ENCODE results near the gene GNPAT.
A peak's percentile ranks its signal among the peaks of the same experiment; 100 is the strongest.

GNPAT gene

DNA sequence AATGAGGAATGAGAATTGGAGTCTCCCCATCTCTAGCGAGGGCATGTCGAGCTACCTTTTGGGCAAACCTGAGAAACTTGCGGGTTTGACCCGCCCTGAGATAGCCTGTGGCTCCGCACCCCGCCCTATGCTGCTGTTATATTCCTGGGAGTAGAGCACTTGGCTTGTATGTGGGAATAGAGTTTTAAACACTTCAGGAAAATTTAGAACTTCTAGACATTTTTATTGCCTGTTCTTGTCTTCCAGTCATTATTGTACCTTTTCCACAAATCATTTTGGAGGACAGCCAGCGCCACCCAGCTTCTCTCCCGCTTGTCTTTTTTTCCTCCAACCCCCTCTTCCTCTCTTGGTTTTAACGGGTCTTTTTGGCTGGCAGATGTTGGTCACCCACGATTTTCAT is 738 bp downstream of the GNPAT start:
- no peaks in the 10 kb centered on the region for H3K9me3 ChIP-seq
- H3K9ac ChIP-seq: peak overlapping the region; percentile 90
- TF ChIP-seq Cebpa-rat (IDR thresholded peaks at IDR 0.05): no peak
- H3K27ac ChIP-seq: peak overlapping the region; percentile 86
- peaks cover 56% of the 10 kb centered on the region for H3K36me3 ChIP-seq
- peaks cover 41% of the 10 kb centered on the region for H3K4me1 ChIP-seq
- H3K4me3 ChIP-seq: peak overlapping the region; percentile 83
- H3K27me3 ChIP-seq: no peaks in the 10 kb centered on the region
- peak overlapping the region; percentile 90 for H3K4me2 ChIP-seq
- peaks cover 34% of the 10 kb centered on the region; the same call in 1 of the 2 replicates for H4K20me1 ChIP-seq

DNA sequence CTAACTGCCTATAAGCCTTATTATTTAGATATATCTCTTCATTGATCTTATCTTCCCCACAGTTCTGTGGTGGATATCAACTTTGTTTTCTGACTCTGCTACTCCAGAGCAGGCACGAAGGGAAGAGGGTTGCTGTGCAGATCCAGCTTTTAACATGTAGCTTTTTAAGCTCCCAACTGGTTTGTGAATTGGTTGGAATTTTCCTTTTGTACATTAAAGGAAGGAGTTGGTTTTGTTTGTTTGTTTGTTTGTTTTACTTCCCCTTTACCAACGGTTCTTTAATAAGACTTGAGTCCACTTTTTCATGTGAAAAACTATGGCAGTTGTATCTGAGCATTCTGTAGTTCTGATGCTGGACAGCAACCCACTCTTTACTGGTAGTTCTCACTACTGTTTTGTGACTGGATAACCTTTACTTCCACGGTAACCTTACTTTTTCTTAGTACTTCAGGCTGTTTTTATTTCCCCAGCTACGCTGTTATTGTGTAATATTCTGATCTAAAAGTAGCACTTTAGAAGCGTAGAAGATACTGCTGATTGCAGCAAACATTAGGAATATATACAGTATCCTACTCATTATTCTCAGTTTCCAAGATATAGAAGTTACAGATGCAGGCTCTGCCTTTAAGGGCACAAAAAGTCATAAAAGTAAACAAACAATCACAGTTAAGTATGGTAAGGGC is 1.6 kb downstream of the GNPAT start:
- H3K36me3 ChIP-seq: peaks cover 56% of the 10 kb centered on the region
- H3K9me3 ChIP-seq: no peaks in the 10 kb centered on the region
- H3K27ac ChIP-seq: no peak overlapping the region
- H3K9ac ChIP-seq: peak overlapping the region; percentile 90
- peaks cover 43% of the 10 kb centered on the region; the same call in 1 of the 2 replicates for H4K20me1 ChIP-seq
- no peak for TF ChIP-seq Cebpa-rat (IDR thresholded peaks at IDR 0.05)
- H3K4me1 ChIP-seq: peaks cover 40% of the 10 kb centered on the region
- H3K27me3 ChIP-seq: no peaks in the 10 kb centered on the region
- peak overlapping the region; percentile 83 for H3K4me3 ChIP-seq
- peak overlapping the region; percentile 90 for H3K4me2 ChIP-seq

DNA sequence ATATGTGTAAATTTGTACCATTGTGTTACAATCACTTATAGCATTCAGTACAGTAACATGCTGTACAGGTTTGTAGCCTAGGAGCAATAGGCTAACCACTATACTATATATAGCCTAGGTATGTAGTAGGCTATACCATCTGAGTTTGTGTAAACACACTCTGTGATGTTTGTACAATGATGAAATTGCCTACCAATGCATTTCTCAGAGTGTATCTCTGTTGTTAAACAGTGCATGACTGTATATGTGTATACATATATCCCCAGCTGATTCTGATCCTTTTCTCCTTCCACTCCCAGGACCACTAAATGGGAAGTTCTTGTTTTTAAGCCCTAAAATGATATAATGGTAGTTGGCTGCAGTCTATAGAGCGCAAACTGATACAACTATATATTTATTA is 7.8 kb downstream of the GNPAT start:
- Histone ChIP-seq H3K27ac (no peak overlapping the region), H3K9ac (no peak overlapping the region), H3K27me3 (no peaks in the 10 kb centered on the region), H4K20me1 (peaks cover 57% of the 10 kb centered on the region; the same call in 1 of the 2 replicates), H3K4me1 (no peaks in the 10 kb centered on the region), H3K4me2 (no peak overlapping the region), H3K4me3 (no peak overlapping the region), H3K9me3 (no peaks in the 10 kb centered on the region), H3K36me3 (peaks cover 69% of the 10 kb centered on the region)
- TF ChIP-seq Cebpa-rat (IDR thresholded peaks at IDR 0.05): no peak

DNA sequence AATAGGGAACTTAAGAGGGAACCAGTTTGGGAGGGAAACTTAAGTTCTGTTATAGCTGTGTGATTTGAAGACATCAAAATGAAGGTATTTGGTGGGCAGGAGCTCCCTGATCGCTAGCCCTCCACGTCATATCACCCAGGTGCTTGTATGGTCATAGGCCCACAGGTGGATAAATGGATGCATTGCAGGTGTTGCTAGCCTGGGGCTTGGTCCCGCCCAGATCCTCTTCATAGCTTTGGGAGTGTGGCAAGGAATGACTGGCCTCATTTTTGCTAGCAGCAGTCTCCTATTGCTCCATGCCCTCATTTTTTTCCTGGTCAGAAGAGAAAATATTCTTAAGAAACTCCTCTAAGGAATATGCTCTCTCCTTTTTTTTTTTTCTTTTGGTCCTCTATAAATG is 11.3 kb downstream of the GNPAT start:
- TF ChIP-seq Cebpa-rat (IDR thresholded peaks at IDR 0.05): no peak
- Histone ChIP-seq H3K9ac (no peak overlapping the region), H3K36me3 (peaks cover 71% of the 10 kb centered on the region), H3K4me3 (no peak overlapping the region), H4K20me1 (peaks cover 33% of the 10 kb centered on the region; the same call in 1 of the 2 replicates), H3K4me2 (no peak overlapping the region), H3K9me3 (peaks cover 7% of the 10 kb centered on the region), H3K4me1 (no peaks in the 10 kb centered on the region), H3K27me3 (no peaks in the 10 kb centered on the region), H3K27ac (no peak overlapping the region)

DNA sequence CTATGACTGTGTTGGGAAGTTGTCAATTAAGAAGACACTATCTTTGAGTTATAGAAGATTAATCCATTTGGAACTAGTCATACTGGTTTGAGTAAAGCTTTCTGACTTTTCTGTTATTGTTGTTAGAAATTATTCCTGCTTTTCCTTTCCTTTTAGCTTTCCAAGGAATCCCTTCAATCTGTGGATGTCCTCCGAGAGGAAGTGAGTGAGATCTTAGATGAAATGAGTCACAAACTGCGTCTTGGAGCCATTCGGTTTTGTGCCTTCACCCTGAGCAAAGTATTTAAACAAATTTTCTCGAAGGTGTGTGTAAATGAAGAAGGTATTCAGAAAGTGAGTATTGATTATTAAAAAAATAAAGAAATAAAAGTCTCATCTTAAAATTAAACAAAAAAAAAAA is 19.3 kb downstream of the GNPAT start:
- H3K4me1 ChIP-seq: no peaks in the 10 kb centered on the region
- H3K36me3 ChIP-seq: peaks cover 97% of the 10 kb centered on the region
- H3K4me2 ChIP-seq: no peak overlapping the region
- no peak overlapping the region for H3K9ac ChIP-seq
- no peak for TF ChIP-seq Cebpa-rat (IDR thresholded peaks at IDR 0.05)
- H3K27me3 ChIP-seq: no peaks in the 10 kb centered on the region
- H3K4me3 ChIP-seq: no peak overlapping the region
- H3K27ac ChIP-seq: no peak overlapping the region
- H4K20me1 ChIP-seq: no peaks in the 10 kb centered on the region
- H3K9me3 ChIP-seq: peaks cover 31% of the 10 kb centered on the region

DNA sequence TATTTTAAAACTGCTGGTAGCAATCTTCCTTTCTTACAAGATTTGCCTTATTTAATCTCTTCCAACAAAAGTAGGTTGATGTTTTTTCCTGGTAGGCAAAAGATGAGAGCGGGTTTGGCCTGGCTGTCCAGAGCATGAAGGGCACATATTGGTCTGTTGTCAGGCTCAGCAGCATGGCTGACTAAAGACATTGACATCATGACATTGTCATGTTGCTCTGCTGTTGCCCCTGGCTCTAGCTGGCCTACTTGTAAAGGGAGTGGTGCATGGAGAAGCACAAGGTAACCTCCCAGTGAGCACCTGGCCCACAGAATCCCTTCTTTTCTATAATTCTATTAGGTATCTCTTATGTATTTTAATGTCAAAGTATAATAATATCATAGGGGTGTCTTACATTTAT is 23.6 kb downstream of the GNPAT start:
- no peak overlapping the region for H3K9ac ChIP-seq
- H3K36me3 ChIP-seq: peaks cover 95% of the 10 kb centered on the region
- no peaks in the 10 kb centered on the region for H3K4me1 ChIP-seq
- no peaks in the 10 kb centered on the region for H4K20me1 ChIP-seq
- H3K27ac ChIP-seq: no peak overlapping the region
- H3K4me2 ChIP-seq: no peak overlapping the region
- peaks cover 3% of the 10 kb centered on the region; the same call in 1 of the 2 replicates for H3K9me3 ChIP-seq
- H3K27me3 ChIP-seq: no peaks in the 10 kb centered on the region
- TF ChIP-seq Cebpa-rat (IDR thresholded peaks at IDR 0.05): no peak
- no peak overlapping the region for H3K4me3 ChIP-seq

DNA sequence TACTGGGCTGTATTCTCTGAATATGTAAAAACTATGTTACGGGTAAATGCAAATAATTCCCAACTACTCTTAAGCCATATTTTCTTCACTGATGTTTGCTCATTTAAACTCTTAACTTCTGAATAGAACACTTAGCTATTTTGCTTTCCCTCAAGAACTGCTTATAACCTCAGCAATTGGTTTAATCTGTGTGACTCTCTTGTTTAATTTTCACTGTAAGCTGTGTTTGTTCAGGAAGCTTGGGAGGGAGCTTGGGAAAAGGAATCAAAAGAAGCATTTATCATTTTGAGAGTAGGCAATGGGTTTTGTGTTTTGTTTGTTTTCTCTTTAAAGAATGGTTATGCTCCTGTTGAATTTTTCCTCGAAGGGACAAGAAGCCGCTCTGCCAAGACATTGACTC is 24.4 kb downstream of the GNPAT start:
- Histone ChIP-seq H3K27ac (no peak overlapping the region), H3K36me3 (peaks cover 95% of the 10 kb centered on the region), H4K20me1 (no peaks in the 10 kb centered on the region), H3K9ac (no peak overlapping the region), H3K4me2 (no peak overlapping the region), H3K27me3 (no peaks in the 10 kb centered on the region), H3K4me1 (no peaks in the 10 kb centered on the region), H3K4me3 (no peak overlapping the region), H3K9me3 (peaks cover 1% of the 10 kb centered on the region; the same call in 1 of the 2 replicates)
- TF ChIP-seq Cebpa-rat (IDR thresholded peaks at IDR 0.05): no peak

DNA sequence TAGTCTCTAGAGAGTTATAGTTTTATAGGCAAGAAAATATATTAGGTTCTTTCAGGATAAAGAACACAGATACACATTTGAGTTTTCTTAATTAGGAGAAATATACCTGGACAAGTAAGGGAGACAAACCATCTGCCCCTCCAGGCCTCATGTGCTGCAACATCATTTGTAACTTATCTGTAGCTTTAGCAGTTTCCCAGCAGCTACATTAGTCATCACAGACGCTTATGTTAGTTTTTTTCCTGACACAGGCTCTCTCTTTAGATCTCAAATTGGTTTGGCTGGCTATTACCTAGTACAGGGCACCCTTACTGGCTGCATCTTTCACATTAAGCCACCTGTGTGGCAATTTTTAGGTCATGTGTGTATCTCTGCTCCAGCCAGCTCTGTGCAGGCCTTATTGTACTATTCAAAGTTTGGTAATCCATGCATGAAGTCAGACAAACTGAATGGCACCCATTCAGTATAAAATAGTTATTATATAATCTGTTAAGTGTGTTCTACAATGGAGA is 25.9 kb downstream of the GNPAT start:
- no peak for TF ChIP-seq Cebpa-rat (IDR thresholded peaks at IDR 0.05)
- Histone ChIP-seq H3K4me2 (no peak overlapping the region), H3K4me3 (no peak overlapping the region), H3K4me1 (peaks cover 10% of the 10 kb centered on the region), H3K27me3 (no peaks in the 10 kb centered on the region), H3K27ac (no peak overlapping the region), H3K9me3 (no peaks in the 10 kb centered on the region), H4K20me1 (no peaks in the 10 kb centered on the region), H3K36me3 (peaks cover 92% of the 10 kb centered on the region), H3K9ac (no peak overlapping the region)

DNA sequence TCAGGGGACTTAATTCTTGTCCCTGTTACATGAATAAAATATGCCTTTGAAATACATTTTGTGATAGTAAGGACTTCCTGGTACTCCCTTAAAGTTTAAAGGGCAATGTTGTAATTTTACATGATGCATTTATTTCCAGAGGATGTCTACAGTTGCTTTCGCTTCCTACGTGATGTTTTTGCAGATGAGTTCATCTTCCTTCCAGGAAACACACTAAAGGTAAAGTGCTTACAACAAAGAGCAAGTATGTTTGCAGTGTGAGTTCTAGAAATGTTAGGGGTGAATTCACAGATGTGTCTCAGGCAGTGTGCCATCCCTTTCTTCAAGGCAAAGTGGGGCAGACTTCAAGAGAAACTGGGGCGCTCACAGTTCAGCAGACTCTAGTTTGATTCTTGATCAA is 31.2 kb downstream of the GNPAT start:
- no peaks in the 10 kb centered on the region for H3K9me3 ChIP-seq
- no peak for TF ChIP-seq Cebpa-rat (IDR thresholded peaks at IDR 0.05)
- peaks cover 83% of the 10 kb centered on the region for H3K36me3 ChIP-seq
- H3K4me2 ChIP-seq: peak overlapping the region; percentile 64
- no peak overlapping the region for H3K4me3 ChIP-seq
- H3K27ac ChIP-seq: peak overlapping the region; percentile 34
- no peaks in the 10 kb centered on the region for H4K20me1 ChIP-seq
- H3K4me1 ChIP-seq: peaks cover 19% of the 10 kb centered on the region
- no peaks in the 10 kb centered on the region for H3K27me3 ChIP-seq
- H3K9ac ChIP-seq: no peak overlapping the region

DNA sequence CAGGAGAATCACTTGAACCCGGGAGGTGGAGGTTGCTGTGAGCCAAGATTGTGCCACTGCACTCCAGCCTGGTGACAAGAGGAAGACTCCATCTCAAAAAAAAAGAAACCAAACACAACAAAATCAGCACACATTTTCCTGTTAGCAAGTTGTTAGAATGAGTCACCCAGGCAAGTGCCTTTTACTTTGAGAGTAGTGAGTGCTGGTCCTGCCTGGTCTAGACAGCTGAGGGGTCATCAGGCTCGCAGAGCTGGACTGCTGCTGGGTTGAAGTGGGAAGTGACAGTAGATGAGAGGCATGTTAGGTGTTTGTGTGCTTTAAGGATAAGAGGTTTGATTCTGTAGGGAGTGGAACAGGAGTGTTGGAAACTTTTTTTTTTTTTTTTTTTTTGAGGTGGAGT is 31.9 kb downstream of the GNPAT start:
- H3K9ac ChIP-seq: no peak overlapping the region
- H4K20me1 ChIP-seq: no peaks in the 10 kb centered on the region
- H3K36me3 ChIP-seq: peaks cover 80% of the 10 kb centered on the region
- no peak overlapping the region for H3K4me2 ChIP-seq
- H3K27me3 ChIP-seq: no peaks in the 10 kb centered on the region
- H3K27ac ChIP-seq: no peak overlapping the region
- TF ChIP-seq Cebpa-rat (IDR thresholded peaks at IDR 0.05): no peak
- peaks cover 19% of the 10 kb centered on the region for H3K4me1 ChIP-seq
- H3K9me3 ChIP-seq: no peaks in the 10 kb centered on the region
- no peak overlapping the region for H3K4me3 ChIP-seq
